ENCODE data around the gene CDK17.
"Not testable (repeated sequence)": the region's sequence is repeated elsewhere in the genome, so short reads cannot be mapped to it uniquely, and the experiment has no call there.

The CDK17 gene

DNA sequence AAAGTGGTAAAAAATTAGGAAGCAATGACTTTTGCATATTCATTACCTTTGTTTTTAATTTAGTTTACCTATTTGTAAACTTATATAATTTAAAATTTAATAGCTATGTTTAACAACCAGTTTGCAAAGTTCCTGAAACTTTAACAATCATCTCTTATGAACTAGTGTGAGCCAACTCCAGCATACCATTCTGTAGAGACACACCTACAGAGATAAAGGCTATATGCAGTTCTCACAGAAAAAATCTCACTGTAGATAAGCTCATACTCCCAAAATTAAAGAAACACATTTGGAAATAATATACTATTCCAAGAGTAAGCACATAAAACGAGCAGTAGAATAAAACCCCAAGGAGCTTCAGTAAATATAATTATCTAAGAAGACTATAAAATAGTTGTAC, 77.5 kb downstream of the CDK17 start:
- H3K4me3 ChIP-seq (ENCODE audit: low read depth, low read length): no peak overlapping the region
- no peak for TF ChIP-seq CTCF (IDR thresholded peaks at IDR 0.05; ENCODE audit: insufficient read depth, low read depth, low read length, missing control alignments)
- no peak for DNase-seq (ENCODE audit: low read depth)

DNA sequence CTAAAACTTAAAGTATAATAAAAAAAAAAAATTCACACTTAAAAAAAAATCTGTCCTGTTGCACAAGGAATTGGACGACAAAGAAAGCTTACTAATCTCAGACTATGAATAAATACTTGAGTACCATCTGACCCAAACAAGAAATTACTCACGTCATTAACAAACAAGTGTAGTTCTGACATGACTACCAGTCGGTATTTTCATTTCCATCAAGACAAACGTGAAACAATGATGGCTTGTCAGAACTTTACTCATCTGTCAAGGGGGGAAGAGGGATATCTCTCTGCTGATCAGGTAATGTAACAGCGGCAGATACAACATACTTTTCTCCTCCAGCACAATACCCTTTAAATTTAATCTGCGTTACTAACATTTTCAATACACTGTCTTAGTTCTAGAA, 78.3 kb downstream of the CDK17 start:
- H3K4me3 ChIP-seq (ENCODE audit: low read depth, low read length): no peak overlapping the region
- DNase-seq (ENCODE audit: low read depth): peak; percentile 47
- TF ChIP-seq CTCF (IDR thresholded peaks at IDR 0.05; ENCODE audit: insufficient read depth, low read depth, low read length, missing control alignments): no peak

DNA sequence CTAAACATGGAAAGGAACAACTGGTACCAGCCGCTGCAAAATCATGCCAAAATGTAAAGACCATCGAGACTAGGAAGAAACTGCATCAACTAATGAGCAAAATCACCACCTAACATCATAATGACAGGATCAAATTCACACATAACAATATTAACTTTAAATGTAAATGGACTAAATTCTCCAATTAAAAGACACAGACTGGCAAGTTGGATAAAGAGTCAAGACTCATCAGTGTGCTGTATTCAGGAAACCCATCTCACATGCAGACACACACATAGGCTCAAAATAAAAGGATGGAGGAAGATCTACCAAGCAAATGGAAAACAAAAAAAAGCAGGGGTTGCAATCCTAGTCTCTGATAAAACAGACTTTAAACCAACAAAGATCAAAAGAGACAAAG, 82.4 kb downstream of the CDK17 start:
- not testable (repeated sequence) for H3K4me3 ChIP-seq (ENCODE audit: low read depth, low read length); DNase-seq (ENCODE audit: low read depth)

GRCh38 chr12:96315741-96316481, 84.3 kb downstream of the CDK17 start:
- not testable (repeated sequence) for H3K4me3 ChIP-seq (ENCODE audit: low read depth, low read length); DNase-seq (ENCODE audit: low read depth)

DNA sequence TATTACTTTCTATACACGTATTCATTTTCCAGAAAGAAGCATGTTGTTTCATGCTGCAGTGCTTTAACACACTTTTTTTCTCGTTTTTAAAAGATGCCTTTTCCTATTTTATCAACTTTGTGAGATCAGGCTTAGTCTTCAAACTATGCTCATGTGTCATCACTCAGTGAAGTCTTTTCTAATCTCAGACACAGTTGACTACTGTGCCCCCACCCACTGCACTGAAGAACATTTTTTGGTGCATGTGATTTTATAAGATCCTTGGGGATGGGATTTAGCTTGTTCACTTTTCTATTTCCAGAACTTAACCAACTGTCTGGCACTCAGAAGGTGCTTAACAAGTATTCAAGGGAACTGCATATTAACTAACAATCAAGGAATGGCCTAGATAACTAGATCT, 85.5 kb downstream of the CDK17 start:
- TF ChIP-seq CTCF (IDR thresholded peaks at IDR 0.05; ENCODE audit: insufficient read depth, low read depth, low read length, missing control alignments): no peak
- no peak for DNase-seq (ENCODE audit: low read depth)
- no peak overlapping the region for H3K4me3 ChIP-seq (ENCODE audit: low read depth, low read length)

DNA sequence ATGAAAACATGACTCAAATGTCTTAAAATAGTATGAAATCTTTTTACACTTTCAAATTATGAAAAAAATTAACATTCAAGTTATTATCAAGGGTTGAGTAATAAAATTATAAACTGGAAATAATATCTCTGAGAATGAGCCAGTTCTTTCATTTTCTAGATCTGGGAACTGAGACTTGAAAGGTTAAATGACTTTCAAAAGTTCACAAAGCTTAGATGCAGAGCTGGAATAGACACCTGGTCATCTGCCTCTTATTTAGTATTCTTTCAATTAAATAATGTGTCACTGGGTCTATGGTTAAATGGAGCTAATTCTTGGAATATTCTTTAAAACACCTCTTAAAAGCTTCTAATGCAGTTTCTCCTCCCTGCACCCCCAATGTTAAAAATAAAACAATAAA, 86.6 kb downstream of the CDK17 start:
- peak; percentile 19 for DNase-seq (ENCODE audit: low read depth)
- H3K4me3 ChIP-seq (ENCODE audit: low read depth, low read length): no peak overlapping the region
- TF ChIP-seq CTCF (IDR thresholded peaks at IDR 0.05; ENCODE audit: insufficient read depth, low read depth, low read length, missing control alignments): no peak

DNA sequence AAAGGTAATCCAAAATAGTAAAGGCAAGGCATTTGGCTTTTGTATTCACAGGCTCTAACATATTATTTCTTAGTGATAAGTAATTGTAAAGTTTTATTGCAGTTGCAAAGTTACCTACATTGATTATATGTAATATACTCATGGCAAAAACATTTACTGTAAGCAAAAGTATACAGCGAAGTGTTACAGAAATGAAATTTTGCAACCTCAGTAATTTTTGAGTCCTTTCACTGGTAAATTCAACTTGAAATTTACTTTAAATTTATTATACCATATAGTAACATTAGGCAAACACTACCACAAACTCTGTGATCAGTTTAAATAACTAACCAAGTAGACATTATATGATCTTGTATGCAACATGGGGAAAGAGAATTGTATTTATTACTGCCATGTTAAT, 89.0 kb downstream of the CDK17 start:
- no peak for TF ChIP-seq CTCF (IDR thresholded peaks at IDR 0.05; ENCODE audit: insufficient read depth, low read depth, low read length, missing control alignments)
- no peak for DNase-seq (ENCODE audit: low read depth)
- H3K4me3 ChIP-seq (ENCODE audit: low read depth, low read length): no peak overlapping the region

GRCh38 chr12:96310067-96310466, 90.2 kb downstream of the CDK17 start:
- H3K4me3 ChIP-seq (ENCODE audit: low read depth, low read length): no peak overlapping the region
- DNase-seq (ENCODE audit: low read depth): no peak
- TF ChIP-seq CTCF (IDR thresholded peaks at IDR 0.05; ENCODE audit: insufficient read depth, low read depth, low read length, missing control alignments): no peak

Measured in GM12865 (cell line).